ENCODE data around the gene PNPLA2. TPM values are rescaled to one million over a fixed set of nuclear protein-coding genes. Genes with fewer than 3 reads are reported as not detected.

PNPLA2 gene
- total RNA-seq, 2 experiments from 2014 or later: 202 to 220 TPM

DNA sequence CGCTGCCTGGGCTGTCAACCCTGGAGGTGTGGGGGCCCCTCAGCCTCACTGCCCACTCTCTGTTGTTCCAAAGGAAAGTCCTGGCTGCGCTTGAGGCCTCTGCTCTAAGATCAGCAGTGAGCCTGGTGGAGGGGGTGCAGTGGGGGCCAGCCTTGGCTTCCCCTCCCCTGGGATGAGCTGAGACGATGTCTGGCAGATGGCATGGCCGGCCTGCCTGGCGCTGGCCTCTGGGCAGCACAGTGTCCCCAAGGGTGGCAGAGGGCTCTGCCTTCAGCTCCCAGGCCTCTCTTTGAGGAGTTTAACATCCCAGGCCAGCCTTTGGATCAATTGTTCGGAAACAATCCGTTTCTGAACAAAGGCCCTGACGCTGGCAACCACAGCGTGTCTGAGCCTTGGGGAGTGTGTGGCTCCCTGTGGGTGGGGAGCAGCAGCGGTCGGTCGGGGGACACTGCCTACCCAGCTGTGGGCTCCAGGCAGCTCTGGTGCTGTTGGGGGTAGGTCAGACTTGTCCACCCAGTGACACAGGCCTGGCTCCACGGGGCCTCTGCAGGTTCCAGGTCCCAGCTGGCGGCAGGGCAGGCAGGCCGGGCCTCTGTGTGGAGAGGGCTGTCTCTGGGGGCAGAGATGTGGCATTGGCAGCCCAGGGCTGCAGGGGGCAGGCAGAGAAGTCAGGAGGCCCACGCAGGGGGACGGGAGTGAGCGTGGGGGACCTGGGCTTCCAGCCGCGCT, 36.1 kb downstream of the PNPLA2 start:
- no peaks in the 10 kb centered on the region for H3K36me3 ChIP-seq (ENCODE audit: insufficient read depth, low read length)
- CTCF ChIA-PET: no interaction called here
- Mint-ChIP-seq H3K36me3 (ENCODE audit: low read depth) (no peaks in the 10 kb centered on the region), H3K27me3 (no peaks in the 10 kb centered on the region), H3K9me3 (no peaks in the 10 kb centered on the region), H3K4me1 (ENCODE audit: low read depth) (no peaks in the 10 kb centered on the region), H3K27ac (no peak overlapping the region), H3K4me3 (no peak overlapping the region)
- H3K4me1 ChIP-seq (ENCODE audit: insufficient read depth, low read length): no peaks in the 10 kb centered on the region
- DNase-seq (no peak), ATAC-seq (ENCODE audit: poor library complexity) (no peak)
- intact Hi-C loops (cut with DNase I, micrococcal nuclease): no loop called here
- no peak overlapping the region for H3K27ac ChIP-seq (ENCODE audit: low read depth in 1 of 2, low read length in 2 of 2)
- no peak overlapping the region for H3K4me3 ChIP-seq (ENCODE audit: low read length)
- H3K27me3 ChIP-seq (ENCODE audit: control insufficient read depth in 1 of 2, insufficient read depth in 2 of 2, low read length in 2 of 2): peaks cover 0 to 7% of the 10 kb centered on the region in 2 experiments
- TF ChIP-seq, protein P1, sequence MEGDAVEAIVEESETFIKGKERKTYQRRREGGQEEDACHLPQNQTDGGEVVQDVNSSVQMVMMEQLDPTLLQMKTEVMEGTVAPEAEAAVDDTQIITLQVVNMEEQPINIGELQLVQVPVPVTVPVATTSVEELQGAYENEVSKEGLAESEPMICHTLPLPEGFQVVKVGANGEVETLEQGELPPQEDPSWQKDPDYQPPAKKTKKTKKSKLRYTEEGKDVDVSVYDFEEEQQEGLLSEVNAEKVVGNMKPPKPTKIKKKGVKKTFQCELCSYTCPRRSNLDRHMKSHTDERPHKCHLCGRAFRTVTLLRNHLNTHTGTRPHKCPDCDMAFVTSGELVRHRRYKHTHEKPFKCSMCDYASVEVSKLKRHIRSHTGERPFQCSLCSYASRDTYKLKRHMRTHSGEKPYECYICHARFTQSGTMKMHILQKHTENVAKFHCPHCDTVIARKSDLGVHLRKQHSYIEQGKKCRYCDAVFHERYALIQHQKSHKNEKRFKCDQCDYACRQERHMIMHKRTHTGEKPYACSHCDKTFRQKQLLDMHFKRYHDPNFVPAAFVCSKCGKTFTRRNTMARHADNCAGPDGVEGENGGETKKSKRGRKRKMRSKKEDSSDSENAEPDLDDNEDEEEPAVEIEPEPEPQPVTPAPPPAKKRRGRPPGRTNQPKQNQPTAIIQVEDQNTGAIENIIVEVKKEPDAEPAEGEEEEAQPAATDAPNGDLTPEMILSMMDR (IDR thresholded peaks at IDR 0.05): no peak
- H3K9me3 ChIP-seq (ENCODE audit: control insufficient read depth in 1 of 2, insufficient read depth in 1 of 2, low read length in 2 of 2): peaks cover 0 to 10% of the 10 kb centered on the region in 2 experiments
- POLR2A ChIA-PET: no interaction called here

DNA sequence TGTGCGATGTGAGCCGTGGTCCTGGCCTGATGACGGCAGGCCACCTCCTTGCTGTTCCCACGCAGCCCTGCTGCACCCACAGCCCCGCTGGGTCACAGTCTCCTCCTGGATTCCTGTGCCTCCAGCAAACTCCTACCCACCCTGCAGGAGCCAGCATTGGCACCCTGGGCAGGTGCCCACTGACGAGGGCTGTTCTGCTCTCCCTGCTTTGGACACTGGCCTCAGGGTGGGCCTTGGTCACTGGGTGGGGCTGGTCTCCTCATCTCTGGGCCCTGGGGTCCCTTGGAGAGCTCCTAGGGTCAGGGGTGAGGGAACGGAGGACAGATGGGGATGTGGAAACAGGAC, 36.6 kb downstream of the PNPLA2 start:
- ATAC-seq (ENCODE audit: poor library complexity) (no peak), DNase-seq (no peak)
- no peaks in the 10 kb centered on the region for H3K27me3 Mint-ChIP-seq
- no peaks in the 10 kb centered on the region for H3K36me3 Mint-ChIP-seq (ENCODE audit: low read depth)
- TF ChIP-seq, protein P1 (IDR thresholded peaks at IDR 0.05): no peak
- CTCF ChIA-PET: no interaction called here
- H3K36me3 ChIP-seq (ENCODE audit: insufficient read depth, low read length): no peaks in the 10 kb centered on the region
- H3K27ac Mint-ChIP-seq: no peak overlapping the region
- H3K9me3 Mint-ChIP-seq: no peaks in the 10 kb centered on the region
- no peaks in the 10 kb centered on the region for H3K4me1 ChIP-seq (ENCODE audit: insufficient read depth, low read length)
- POLR2A ChIA-PET: no interaction called here
- peaks cover 0 to 3% of the 10 kb centered on the region in 2 experiments for H3K27me3 ChIP-seq (ENCODE audit: control insufficient read depth in 1 of 2, insufficient read depth in 2 of 2, low read length in 2 of 2)
- no peak overlapping the region for H3K27ac ChIP-seq (ENCODE audit: low read depth in 1 of 2, low read length in 2 of 2)
- H3K4me1 Mint-ChIP-seq (ENCODE audit: low read depth): no peaks in the 10 kb centered on the region
- peaks cover 0 to 12% of the 10 kb centered on the region in 2 experiments for H3K9me3 ChIP-seq (ENCODE audit: control insufficient read depth in 1 of 2, insufficient read depth in 1 of 2, low read length in 2 of 2)
- no peak overlapping the region for H3K4me3 ChIP-seq (ENCODE audit: low read length)
- H3K4me3 Mint-ChIP-seq: no peak overlapping the region
- intact Hi-C loops (cut with DNase I, micrococcal nuclease): no loop called here

DNA sequence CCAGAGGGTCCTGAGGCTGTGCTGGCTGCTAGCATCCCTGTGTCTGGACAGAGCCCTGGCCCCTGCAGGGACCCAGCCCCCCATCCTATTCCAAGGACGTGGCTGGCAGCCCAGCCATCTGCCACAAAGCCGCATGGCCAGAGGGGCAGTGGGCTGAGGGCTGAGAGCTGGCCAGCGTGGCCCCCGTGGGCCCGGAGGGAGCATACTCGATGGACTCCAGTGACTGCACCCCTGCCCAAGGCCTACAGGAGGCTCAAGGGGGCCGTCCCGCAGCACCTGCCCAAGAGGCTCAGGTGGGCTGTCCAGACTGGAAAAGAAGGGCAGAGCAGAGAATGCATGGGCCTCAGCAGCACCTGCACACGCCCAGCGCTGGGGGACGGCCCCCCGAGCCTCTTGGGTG, 37.1 kb downstream of the PNPLA2 start:
- Mint-ChIP-seq H3K36me3 (ENCODE audit: low read depth) (no peaks in the 10 kb centered on the region), H3K4me3 (no peak overlapping the region), H3K27ac (no peak overlapping the region), H3K27me3 (no peaks in the 10 kb centered on the region), H3K9me3 (no peaks in the 10 kb centered on the region), H3K4me1 (ENCODE audit: low read depth) (no peaks in the 10 kb centered on the region)
- no peaks in the 10 kb centered on the region for H3K27me3 ChIP-seq (ENCODE audit: control insufficient read depth in 1 of 2, insufficient read depth in 2 of 2, low read length in 2 of 2)
- H3K4me1 ChIP-seq (ENCODE audit: insufficient read depth, low read length): no peaks in the 10 kb centered on the region
- no peak overlapping the region for H3K27ac ChIP-seq (ENCODE audit: low read depth in 1 of 2, low read length in 2 of 2)
- peaks cover 0 to 10% of the 10 kb centered on the region in 2 experiments for H3K9me3 ChIP-seq (ENCODE audit: control insufficient read depth in 1 of 2, insufficient read depth in 1 of 2, low read length in 2 of 2)
- no peak overlapping the region for H3K4me3 ChIP-seq (ENCODE audit: low read length)
- intact Hi-C loops (cut with DNase I, micrococcal nuclease): no loop called here
- TF ChIP-seq, protein P1 (IDR thresholded peaks at IDR 0.05): no peak
- ATAC-seq (ENCODE audit: poor library complexity) (no peak), DNase-seq (no peak)
- H3K36me3 ChIP-seq (ENCODE audit: insufficient read depth, low read length): no peaks in the 10 kb centered on the region
- ChIA-PET POLR2A (no interaction called here), CTCF (no interaction called here)
